ENCODE measurements around the gene TRNAU1AP.

- TF ChIP-seq FOXK2 (IDR thresholded peaks at IDR 0.05) (no peak), SP1 (IDR thresholded peaks at IDR 0.05) (no peak), LEF1 (IDR thresholded peaks at IDR 0.05; ENCODE audit: borderline replicate concordance) (no peak), ELF4 (IDR thresholded peaks at IDR 0.05) (no peak), FOXM1 (IDR thresholded peaks at IDR 0.05; ENCODE audit: borderline replicate concordance) (no peak), L3MBTL2 (conservative IDR thresholded peaks at IDR 0.05) (no peak), SUZ12 (IDR thresholded peaks at IDR 0.05) (no peak), BHLHE40 (IDR thresholded peaks at IDR 0.05; ENCODE audit: borderline replicate concordance) (no peak), NFRKB (IDR thresholded peaks at IDR 0.05) (no peak), TARDBP (IDR thresholded peaks at IDR 0.05) (no peak), FOXA1 (IDR thresholded peaks at IDR 0.05) (no peak)
These were observed 11.4 kb downstream of the TRNAU1AP start for GRCh38 chr1:28564310-28564709.
